Measurements from ENCODE around the gene ASIC1. TPM values are rescaled to one million over a fixed set of nuclear protein-coding genes. Genes with fewer than 3 reads are reported as not detected.

Gene ASIC1
- total and polyA plus RNA-seq, 2 of the 4 experiments (the other 2 are of a cell fraction): 1.6 to 9.9 TPM

- TF ChIP-seq RCOR1 (IDR thresholded peaks at IDR 0.05; ENCODE audit: insufficient replicate concordance, low read length) (no peak), FOS (IDR thresholded peaks at IDR 0.05; ENCODE audit: low read depth, low read length) (peak; percentile 3; the same call in 1 of the 2 replicates), NFE2L2 (IDR thresholded peaks at IDR 0.05; ENCODE audit: low read depth, low read length) (peak; percentile 2; the same call in 1 of the 2 replicates)
These were observed 54.5 kb downstream of the ASIC1 start, which contains the start of gene COX14 (continued) for GRCh38 chr12:50111693-50112455.

Data from IMR-90 (cell line).